Epithelial cell of esophagus (primary cell): Measurements from ENCODE around the gene ANKFY1.

Experiments
- DNase-seq: peaks from one replicate; pipeline ENCODE4 v3.0.0; 2010; ENCODE audit warnings: low read depth
- H3K4me3 ChIP-seq: 2 replicates; pipeline ENCODE4 v1.5.1; 2011; ENCODE audit warnings: mild to moderate bottlenecking, low read length, control low read depth
- TF ChIP-seq, protein P1 (sequence below): IDR thresholded peaks from 2 replicates; pipeline ENCODE4 v1.5.1; 2011; ENCODE audit warnings: low read depth, mild to moderate bottlenecking, low read length, control low read depth, inconsistent platforms; ENCODE audit not compliant: insufficient read depth; ENCODE audit errors: missing control alignments

ANKFY1 gene

DNA sequence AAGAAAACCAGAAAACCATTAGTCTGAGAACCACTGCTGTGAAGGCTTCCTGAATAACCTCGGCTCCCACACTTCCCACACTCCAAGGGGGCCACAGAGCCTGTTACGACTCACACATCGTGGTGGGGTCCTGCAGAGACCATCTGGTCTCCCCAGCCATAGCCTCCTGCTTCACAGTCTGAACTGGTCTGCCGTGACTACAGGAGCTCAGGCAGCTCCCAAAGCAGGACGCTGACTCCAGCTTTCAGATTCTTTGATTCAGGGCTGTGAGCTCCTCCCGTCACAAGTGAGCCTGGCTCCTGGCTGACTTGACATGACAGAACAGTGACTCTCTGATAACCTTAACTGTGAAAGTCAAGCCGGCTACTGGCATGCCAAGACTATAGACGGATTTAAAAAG lies 83.0 kb downstream of the ANKFY1 start:
- DNase-seq = no peak
- TF ChIP-seq, protein P1, sequence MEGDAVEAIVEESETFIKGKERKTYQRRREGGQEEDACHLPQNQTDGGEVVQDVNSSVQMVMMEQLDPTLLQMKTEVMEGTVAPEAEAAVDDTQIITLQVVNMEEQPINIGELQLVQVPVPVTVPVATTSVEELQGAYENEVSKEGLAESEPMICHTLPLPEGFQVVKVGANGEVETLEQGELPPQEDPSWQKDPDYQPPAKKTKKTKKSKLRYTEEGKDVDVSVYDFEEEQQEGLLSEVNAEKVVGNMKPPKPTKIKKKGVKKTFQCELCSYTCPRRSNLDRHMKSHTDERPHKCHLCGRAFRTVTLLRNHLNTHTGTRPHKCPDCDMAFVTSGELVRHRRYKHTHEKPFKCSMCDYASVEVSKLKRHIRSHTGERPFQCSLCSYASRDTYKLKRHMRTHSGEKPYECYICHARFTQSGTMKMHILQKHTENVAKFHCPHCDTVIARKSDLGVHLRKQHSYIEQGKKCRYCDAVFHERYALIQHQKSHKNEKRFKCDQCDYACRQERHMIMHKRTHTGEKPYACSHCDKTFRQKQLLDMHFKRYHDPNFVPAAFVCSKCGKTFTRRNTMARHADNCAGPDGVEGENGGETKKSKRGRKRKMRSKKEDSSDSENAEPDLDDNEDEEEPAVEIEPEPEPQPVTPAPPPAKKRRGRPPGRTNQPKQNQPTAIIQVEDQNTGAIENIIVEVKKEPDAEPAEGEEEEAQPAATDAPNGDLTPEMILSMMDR = no peak
- no peak overlapping the region for H3K4me3 ChIP-seq

DNA sequence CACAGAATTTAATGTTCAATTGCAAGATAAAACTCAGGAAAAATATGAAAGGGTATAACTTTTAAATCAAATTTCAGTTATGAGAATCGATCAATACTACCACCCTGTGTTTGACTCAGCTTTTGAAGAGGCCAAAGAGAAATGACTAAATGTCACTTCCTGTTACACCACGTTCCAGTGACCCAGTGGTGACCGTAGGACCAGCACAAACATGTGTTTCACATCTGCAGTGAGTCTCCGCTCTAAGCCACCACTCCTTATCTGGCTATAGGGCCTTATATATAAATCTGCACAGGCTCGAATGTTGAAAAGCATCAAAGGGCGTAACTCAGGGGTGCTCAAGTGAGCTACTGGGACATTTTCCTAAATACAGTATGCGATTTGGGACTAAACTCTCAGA lies 84.7 kb downstream of the ANKFY1 start:
- TF ChIP-seq, protein P1 = no peak
- no peak for DNase-seq
- no peak overlapping the region for H3K4me3 ChIP-seq

DNA sequence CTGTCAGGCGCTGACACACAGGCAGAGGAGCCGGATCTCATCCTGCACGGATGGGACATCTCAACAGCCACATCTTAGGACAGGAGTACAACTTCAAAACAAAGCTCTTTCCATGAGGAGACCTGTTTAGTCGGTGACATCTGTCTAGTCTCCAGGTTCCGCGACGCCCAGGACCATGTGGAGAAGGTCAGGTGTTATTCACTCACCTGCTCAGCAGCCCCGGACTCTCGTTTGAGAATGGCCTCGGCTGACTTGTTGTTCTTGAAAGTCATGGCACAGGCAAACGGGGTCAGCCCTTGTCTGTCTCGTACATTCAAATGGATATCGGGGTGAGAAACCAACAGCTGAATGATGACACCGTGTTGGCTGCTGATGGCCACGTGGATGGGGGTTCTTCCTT lies 85.1 kb downstream of the ANKFY1 start:
- no peak for DNase-seq
- TF ChIP-seq, protein P1 = no peak

DNA sequence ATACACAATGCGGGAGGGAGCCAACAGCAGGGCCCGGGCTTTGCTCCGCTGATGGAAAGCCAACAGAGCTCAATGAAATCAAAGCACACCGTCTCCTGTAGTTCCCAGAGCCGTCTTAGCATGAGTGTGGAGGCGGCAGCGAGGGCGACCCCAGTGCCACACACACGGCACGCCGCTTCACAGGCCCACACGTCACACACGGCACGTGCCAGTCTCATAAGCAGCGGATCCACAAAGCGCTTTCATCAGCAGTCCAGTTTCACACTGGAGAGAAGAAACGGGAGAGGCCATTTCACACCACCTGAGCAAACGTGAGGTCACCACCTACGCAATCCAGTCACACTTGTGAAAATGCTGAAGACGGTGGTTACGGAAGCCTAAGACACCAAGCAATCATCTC lies 86.0 kb downstream of the ANKFY1 start:
- no peak for DNase-seq
- no peak overlapping the region for H3K4me3 ChIP-seq
- TF ChIP-seq, protein P1 = no peak

More for the DNA sequence above, 85.1 kb downstream of the ANKFY1 start:
- no peak overlapping the region for H3K4me3 ChIP-seq

DNA sequence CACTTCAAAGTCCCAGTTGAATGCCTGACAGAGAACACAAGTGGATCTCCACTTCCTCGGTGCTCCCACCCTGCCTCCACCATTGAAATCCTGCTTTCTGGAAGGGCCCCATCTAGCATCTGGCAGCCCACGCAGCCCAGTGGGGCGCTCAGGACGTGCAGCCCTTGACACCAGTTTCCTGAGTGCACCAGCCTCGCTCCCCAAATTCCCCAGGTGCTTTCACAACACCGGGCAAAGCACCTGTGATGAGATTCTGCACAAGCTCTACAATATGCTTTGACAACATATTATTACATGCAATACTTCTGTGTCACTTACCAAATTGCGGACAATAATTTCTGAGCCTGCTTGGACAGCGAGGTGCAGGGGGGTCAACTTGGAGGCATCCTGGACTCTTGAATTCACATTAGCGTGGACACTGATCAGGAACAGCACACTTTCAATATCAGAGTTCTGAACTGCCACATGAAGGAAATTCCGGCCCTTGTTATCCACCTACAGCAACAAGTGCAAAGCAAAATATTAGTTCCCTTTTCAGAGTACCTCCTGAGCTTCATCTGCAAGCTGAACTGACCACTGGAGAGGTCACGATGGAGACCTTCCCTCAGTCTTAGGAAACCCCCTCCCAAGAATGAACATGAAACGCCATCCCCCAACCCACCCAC lies 86.8 kb downstream of the ANKFY1 start:
- no peak overlapping the region for H3K4me3 ChIP-seq
- DNase-seq = no peak
- TF ChIP-seq, protein P1 = no peak

DNA sequence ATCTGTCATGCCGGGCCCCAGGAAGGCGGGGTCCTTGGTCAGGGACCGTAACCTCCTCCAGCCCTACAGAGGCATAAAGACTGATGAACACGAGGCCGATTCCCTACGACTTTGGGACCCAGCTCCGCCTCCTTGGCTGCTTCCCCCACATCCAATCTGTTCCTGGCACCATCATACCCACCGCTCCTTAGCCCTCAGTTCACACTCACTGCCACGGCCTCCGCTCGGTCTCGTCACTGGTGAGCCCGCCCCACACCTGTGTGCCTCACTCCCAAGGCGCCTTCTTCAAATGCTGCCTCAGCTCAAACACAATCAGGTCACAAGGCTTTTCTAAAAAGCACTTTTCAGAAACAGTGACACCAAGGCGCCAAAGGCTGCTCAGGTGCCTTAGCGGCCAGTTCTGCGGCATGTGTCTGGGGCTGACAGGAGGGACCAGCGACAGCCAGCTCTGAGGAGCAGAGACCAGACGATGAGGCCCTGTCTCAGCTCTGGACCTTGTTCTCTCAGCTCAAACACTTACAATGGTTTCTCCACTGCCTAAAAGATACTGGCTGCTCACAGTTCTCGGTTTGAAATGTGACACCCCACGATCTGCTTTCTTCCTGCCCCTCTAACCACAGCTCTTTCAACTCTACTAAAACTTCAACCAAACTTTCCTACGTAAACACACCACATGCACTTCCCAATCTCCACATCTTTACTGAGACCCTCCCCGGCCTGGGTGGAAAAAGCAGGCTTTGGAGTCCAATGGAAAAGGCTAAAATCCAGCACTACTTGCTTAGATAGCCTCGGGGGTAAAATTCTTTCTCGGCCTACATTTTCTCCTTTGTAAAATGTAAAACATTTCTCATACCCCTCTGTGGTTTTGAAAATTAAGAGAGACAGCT lies 87.6 kb downstream of the ANKFY1 start:
- no peak for DNase-seq
- TF ChIP-seq, protein P1 = no peak
- no peak overlapping the region for H3K4me3 ChIP-seq
